Stimulated activated naive CD8-positive, alpha-beta T cell treated with anti-CD3 and anti-CD28 coated beads, Interleukin-15, Interleukin-2, amounts not matched to agents 100 U/mL and 50 U/mL, for 24 hours (primary cell): ENCODE results near the gene SLU7.
A peak's percentile ranks its signal among the peaks of the same experiment; 100 is the strongest.

Experiments
- ATAC-seq: fragments of 150-1000 bp; cut with Tn5 transposase; one replicate; pipeline ENCODE4 v1.10.0; 2021
- DNase-seq: peaks from one replicate; pipeline ENCODE4 v3.0.0; 2021

Gene SLU7

GRCh38 chr5:160418561-160419457 lies at the start of gene SLU7:
SLU7 (minus strand) TSS chr5:160419081; CDS start chr5:160415294, 3,787 bp downstream.
- peak; percentile 86 for ATAC-seq
- peak; percentile 95 for DNase-seq

- DNase-seq (no peak), ATAC-seq (no peak)
Measured at GRCh38 chr5:160468363-160468975, 49.6 kb upstream of the SLU7 start.

GRCh38 chr5:160467555-160468362 lies 48.9 kb upstream of the SLU7 start:
- ATAC-seq = peak; percentile 89
- peak; percentile 89 for DNase-seq

- ATAC-seq = peak; percentile 3
- DNase-seq = no peak
Measured at GRCh38 chr5:160466889-160467554, 48.1 kb upstream of the SLU7 start.

- no peak for DNase-seq
- no peak for ATAC-seq
Measured at GRCh38 chr5:160466116-160466515, 47.2 kb upstream of the SLU7 start.

GRCh38 chr5:160464466-160464797 lies 45.6 kb upstream of the SLU7 start:
- peak; percentile 35 for DNase-seq
- peak; percentile 24 for ATAC-seq

- no peak for ATAC-seq
Measured at GRCh38 chr5:160463740-160464465, 45.0 kb upstream of the SLU7 start.

GRCh38 chr5:160463227-160463626 lies 44.3 kb upstream of the SLU7 start:
- DNase-seq (no peak), ATAC-seq (no peak)

More at GRCh38 chr5:160463740-160464465, 45.0 kb upstream of the SLU7 start:
- no peak for DNase-seq

GRCh38 chr5:160462167-160462566 lies 43.3 kb upstream of the SLU7 start:
- DNase-seq (no peak), ATAC-seq (no peak)

GRCh38 chr5:160461378-160461777 lies 42.5 kb upstream of the SLU7 start:
- DNase-seq (no peak), ATAC-seq (no peak)

GRCh38 chr5:160460377-160461049 lies 41.6 kb upstream of the SLU7 start:
- ATAC-seq = no peak
- no peak for DNase-seq

- no peak for DNase-seq
- ATAC-seq = peak; percentile 95
Measured at GRCh38 chr5:160458806-160459800, 40.2 kb upstream of the SLU7 start.

- DNase-seq = no peak
- ATAC-seq = no peak
Measured at GRCh38 chr5:160457252-160457651, 38.4 kb upstream of the SLU7 start.

GRCh38 chr5:160456480-160457177 lies 37.7 kb upstream of the SLU7 start:
- no peak for DNase-seq
- ATAC-seq = no peak

GRCh38 chr5:160455600-160455999 lies 36.7 kb upstream of the SLU7 start:
- ATAC-seq (no peak), DNase-seq (no peak)

GRCh38 chr5:160453751-160454150 lies 34.9 kb upstream of the SLU7 start:
- DNase-seq = no peak

GRCh38 chr5:160452795-160453194 lies 33.9 kb upstream of the SLU7 start:
- DNase-seq = no peak

More at GRCh38 chr5:160453751-160454150, 34.9 kb upstream of the SLU7 start:
- no peak for ATAC-seq

GRCh38 chr5:160452036-160452435 lies 33.2 kb upstream of the SLU7 start:
- no peak for ATAC-seq
- no peak for DNase-seq

More at GRCh38 chr5:160452795-160453194, 33.9 kb upstream of the SLU7 start:
- ATAC-seq = no peak

- no peak for DNase-seq
- ATAC-seq = no peak
Measured at GRCh38 chr5:160451281-160451680, 32.4 kb upstream of the SLU7 start.
